GM19372 (cell line): ENCODE data around the gene ATP9B.
"Not testable (repeated sequence)": the region's sequence is repeated elsewhere in the genome, so short reads cannot be mapped to it uniquely, and the experiment has no call there.

Experiments used
- ATAC-seq: cut with Tn5 transposase; IDR thresholded peaks from one replicate; pipeline ENCODE4 v1.9.1; 2021; ENCODE audit warnings: mild to moderate bottlenecking, low read depth, moderate library complexity; ENCODE audit not compliant: unreplicated experiment

The ATP9B gene

GRCh38 chr18:79320216-79320850 lies 251.1 kb downstream of the ATP9B start:
- no peak for ATAC-seq

DNA sequence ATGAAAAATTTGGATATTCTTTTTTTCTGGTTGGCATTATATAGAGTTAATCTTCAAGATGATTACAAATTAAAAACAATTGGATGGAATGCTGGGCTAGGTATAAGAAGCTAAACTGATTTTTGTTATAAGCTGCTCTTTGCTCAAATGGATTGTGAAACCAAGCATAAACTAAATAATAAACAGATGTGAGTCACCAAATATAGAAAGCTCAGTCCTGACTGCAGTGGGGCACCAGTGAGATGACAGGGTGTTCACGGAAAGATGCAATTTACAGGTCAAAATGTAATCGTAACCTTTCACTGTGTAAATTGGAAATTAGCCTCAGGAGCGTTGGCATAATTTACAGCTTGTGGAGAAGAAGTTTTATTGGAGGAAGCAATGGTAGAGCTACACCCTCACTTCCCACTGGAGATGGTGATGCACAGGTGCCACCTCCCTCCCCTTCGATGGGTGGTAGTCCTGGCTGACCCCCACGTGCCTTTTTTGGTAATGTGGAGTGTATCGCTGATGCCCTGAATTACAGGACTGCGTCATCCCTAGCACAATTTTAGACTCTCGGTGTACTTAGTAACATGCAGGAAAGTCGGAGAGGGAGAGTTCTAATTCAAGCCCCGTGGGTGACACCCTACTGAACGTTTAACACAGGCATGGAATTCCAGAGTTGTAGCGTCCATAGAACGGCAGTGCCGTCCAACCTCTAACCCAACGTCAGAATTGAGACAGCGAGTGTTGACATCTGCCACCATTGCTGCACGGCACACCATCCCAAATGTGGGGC lies 252.6 kb downstream of the ATP9B start:
- no peak for ATAC-seq

DNA sequence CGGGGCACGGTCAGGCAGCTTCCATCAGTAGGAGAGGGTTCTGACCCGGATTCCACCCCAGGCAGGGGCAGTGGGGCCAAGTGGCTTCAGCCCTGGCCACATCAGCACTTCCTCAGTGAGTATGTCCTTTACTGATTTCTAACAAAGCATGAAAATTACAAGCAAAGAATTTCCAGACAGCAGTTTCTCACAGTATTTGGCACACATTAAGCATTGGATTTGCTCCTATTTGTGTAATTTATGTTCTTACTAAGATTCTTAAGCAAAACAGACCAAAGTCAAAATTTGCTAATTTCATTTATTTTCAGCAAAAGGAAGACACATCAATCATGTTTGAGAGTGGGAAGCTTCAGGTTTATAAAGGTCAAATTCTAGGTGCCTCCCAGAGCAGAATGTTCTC lies 253.2 kb downstream of the ATP9B start:
- no peak for ATAC-seq

DNA sequence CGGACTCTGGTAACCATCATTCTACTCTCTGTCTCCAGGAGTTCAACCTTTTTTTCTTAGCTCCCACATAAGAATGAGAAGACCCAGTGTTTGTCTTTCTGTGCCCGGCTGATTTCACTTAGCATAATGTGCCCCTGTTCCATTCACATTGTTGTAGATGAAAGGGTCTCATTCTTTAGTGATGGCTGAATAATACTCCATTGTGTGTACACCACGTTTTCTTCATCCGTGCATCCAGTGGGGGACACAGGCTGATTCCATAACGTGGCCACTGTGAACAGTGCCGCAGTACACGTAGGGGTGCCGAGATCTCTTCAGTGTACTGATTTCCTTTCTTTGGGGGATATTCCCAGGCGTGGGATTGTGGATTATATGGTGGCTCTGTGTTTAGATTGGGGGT lies 254.3 kb downstream of the ATP9B start:
- no peak for ATAC-seq

DNA sequence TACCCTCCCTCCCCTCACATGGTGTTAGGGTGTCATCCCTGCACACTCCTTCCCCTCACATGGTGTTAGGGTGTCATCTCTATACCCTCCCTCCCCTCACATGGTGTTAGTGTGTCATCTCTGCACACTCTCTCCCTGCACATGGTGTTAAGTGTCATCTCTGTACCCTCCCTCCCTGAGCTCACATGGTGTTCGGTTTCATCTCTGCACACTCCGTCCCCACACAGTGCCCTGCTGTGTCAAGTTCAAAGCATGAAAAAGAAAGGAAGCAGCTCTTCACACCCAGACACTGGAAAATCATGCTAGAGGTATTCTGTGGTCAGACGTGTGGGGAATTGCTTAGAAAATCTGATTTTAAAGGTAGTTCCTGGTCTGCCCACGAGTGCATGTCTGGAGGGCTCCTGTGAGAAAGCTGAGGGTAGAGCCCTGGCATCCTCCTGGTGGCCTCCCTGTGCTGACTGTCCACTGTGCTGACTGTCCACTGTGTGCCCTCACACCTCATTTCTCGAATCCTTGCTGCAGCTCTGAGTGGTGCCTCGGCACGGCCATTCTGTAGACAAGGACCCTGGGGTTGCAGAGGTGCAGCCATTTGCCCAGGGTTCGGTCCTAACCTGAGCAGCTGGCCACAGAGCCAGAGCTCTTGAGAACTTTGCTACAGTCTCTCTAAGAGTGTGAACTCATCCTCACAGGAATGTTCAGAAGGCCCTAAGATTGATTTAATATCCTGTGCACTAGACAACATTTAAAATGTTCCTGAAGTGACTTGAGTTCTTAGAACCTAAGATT lies 257.4 kb downstream of the ATP9B start:
- ATAC-seq = no peak

GRCh38 chr18:79327199-79327721 lies 258.1 kb downstream of the ATP9B start:
- ATAC-seq = no peak

DNA sequence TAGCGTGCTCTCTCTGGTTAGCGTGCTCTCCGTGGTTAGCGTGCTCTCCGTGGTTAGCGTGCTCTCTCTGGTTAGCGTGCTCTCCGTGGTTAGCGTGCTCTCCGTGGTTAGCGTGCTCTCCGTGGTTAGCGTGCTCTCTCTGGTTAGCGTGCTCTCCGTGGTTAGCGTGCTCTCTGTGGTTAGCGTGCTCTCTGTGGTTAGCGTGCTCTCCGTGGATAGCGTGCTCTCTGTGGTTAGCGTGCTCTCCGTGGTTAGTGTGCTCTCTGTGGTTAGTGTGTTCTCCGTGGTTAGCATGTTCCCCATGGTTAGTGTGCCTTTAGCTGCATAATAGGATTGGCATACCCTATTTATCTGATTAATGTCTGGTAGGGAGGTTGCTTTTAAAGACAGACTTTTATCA lies 258.7 kb downstream of the ATP9B start:
- ATAC-seq = not testable (repeated sequence)

DNA sequence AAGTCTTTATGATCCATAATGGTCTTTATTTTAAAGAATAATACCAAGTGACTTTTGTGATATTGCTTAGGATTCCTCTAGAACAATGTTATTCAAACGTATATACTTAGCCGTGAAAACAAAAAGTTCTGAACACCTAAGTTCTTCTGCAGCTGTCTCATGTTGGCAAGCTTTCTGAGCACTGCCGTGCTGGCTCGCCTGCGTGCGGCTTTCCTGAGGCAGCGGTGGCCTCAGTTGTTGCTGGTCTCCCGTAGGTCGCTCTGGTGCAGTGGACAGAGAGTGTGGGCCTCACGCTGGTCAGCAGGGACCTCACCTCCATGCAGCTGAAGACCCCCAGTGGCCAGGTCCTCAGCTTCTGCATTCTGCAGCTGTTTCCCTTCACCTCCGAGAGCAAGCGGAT lies 259.7 kb downstream of the ATP9B start:
- no peak for ATAC-seq

DNA sequence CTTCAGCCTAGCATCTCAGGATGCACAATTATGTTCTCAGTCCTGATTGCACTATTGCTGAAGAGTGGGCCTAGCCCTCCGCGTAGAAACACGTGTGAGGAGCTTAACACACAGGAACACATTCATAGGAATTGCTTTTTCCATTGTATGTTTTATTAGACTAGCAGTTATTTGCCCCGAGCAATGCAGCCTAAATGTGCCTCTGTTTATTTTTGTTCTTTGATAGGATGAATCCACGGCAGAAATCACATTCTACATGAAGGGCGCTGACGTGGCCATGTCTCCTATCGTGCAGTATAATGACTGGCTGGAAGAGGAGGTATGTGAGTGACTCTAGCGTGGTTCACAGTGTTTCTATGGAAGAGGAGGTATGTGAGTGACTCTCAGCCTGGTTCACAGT lies 260.6 kb downstream of the ATP9B start:
- no peak for ATAC-seq

GRCh38 chr18:79332646-79333045 lies 263.5 kb downstream of the ATP9B start:
- ATAC-seq = no peak

GRCh38 chr18:79333046-79333445 lies 263.9 kb downstream of the ATP9B start:
- ATAC-seq = no peak

DNA sequence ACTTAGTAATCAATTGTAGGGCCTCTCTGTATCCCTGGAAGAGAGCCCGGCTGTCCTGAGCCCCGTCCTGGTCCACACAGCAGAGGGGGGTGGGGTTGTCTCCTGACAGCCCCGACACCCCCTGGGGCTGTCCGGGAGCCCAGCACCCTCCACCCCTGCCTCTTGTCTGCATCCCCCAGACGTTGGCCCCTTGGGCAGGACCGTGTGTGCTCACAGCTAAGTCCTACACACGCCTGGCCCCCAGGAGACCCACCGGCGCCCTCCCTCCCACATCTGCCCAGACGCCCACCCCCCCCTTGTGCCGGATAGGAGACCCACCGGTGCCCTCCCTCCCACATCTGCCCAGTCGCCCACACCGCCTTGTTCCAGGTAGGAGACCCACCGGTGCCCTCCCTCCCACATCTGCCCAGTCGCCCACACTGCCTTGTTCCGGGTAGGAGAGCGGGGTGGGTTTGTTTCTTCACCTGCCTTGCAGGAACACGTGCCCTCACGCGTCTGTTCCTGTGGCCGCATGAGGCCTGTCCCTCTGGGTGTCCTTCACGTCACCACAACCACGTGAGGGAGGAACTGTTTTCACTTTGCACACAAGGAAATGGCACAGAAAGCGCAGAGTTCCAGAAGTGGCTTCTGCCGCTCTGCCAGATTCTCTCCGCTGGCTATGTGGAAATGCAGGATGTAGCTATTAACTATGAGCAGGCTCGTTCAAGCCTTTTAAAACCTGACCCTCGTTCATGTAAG lies 265.5 kb downstream of the ATP9B start:
- ATAC-seq = no peak

DNA sequence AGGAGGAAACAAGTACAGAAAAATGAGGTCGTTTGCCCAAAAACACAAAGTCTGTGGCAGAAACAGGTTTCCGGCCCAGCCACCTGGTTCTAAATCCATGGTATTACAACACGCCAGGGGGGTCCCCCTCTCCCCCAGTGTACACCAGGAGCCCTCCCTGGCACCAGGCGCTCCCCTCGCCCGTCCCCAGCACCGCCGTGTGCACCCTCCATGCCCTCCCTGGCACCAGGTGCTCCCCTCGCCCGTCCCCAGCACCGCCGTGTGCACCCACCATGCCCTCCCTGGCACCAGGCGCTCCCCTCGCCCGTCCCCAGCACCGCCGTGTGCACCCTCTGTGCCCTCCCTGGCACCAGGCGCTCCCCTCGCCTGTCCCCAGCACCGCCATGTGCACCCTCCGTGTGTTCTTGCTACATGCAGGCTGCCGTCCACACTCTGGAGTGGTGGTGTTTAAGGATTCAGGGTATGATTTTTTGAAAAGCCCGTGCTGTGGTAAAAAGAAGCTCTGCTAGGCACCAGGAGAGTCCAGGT lies 266.7 kb downstream of the ATP9B start:
- ATAC-seq = no peak

DNA sequence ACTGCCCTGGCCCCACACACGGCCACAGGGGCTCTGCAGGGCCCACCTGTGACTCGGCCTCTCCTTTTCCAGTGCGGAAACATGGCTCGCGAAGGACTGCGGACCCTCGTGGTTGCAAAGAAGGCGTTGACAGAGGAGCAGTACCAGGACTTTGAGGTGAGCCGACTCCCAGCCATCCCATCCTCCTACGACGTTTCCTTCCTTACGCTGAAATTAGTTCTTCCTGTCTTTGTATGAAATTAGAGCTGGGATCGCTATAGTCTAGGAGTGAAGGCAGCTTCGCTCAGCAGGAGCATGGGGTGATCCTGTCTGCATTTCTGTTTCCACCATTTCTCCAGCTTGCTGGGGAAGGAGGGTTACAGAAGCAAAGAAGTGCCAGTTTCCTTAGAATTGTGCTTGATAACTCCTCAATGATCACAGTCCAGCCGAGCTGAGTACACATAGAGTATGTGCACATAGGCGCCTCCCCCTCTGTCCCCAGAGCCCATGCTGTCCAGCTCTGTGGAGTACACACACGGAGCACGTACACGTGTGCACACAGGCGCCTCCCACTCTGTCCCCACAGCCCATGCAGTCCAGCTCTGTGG lies 267.5 kb downstream of the ATP9B start:
- ATAC-seq = no peak

- ATAC-seq = no peak
These were observed 268.0 kb downstream of the ATP9B start for GRCh38 chr18:79337184-79337583.

- no peak for ATAC-seq
These were observed 268.4 kb downstream of the ATP9B start for GRCh38 chr18:79337620-79338019.

DNA sequence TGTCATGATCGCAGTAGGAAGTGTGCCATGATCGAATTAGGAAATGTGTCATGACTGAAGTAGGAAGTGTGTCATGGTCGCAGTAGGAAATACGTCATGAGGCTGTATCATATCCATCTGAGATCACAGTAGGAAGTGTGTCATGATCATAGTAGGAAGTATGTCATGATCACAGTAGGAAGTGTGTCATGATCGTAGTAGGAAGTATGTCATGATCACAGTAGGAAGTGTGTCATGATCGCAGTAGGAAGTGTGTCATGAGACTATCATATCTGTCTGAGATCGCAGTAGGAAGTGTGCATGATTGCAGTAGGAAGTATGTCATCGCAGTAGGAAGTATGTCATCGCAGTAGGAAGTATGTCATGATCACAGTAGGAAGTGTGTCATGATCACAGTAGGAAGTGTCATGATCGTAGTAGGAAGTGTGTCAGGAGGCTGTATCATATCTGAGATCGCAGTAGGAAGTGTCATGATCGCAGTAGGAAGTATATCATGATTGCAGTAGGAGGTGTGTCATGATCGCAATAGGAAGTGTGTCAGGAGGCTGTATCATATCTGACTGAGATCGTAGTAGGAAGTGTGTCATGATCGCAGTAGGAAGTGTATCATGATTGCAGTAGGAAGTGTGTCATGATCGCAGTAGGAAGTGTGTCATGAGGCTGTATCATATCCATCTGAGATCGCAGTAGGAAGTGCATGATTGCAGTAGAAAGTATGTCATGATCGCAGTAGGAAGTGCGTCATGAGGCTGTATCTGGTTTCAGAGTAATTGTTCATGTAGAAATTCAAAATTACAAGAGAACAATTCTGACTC lies 270.1 kb downstream of the ATP9B start:
- no peak for ATAC-seq

DNA sequence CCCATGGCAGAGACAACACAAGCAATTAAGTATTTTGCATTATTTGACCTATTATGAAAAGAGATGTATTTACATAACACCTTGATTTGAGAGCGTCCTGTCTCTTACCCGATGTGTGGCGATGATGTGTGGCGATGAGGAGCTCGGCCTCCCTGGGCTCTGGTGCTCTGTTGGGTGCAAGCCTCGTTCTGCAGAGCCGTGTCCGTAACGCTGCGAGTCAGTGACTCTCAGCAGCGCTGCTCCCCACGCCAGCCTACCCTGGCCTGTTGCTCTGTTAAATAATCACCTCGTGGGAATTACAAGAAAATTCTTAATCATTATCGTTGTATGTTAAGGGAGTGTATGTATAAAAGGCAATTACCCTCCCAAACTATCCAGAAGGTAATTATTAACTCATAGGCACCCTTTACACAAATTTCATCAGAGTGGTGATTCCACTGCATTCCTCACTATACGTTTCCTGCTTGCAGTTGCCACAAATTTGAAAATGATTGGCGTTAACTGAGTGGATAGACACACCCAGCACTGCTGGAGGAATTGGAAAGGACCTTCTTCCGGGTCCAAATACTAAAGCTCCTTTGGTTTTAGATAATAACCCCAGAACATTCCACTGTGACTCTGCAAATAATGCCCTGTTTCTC lies 274.5 kb downstream of the ATP9B start:
- no peak for ATAC-seq

GRCh38 chr18:79344208-79344581 lies 275.0 kb downstream of the ATP9B start:
- no peak for ATAC-seq
